Endothelial cell of umbilical vein (primary cell): ENCODE results near the gene MORN5. TPM values are rescaled to one million over a fixed set of nuclear protein-coding genes. Genes with fewer than 3 reads are reported as not detected.

Source experiments
- BruUV-seq: library from RNA; stranded (reverse); fragments of 400-500 nt; replicated peaks from 2 replicates; lab custom pipeline; 2021; lab: Mats Ljungman, UMichigan
- CTCF ChIA-PET: fragments of 300-600, 350-600 bp; sonication (Branson Sonifier 250); formaldehyde crosslinking; loops from one replicate; lab custom pipeline; 2021; ENCODE audit warnings: antibody characterized with exemption, inconsistent platforms; lab: Charles Lee
- POLR2A ChIA-PET: fragments of 300-600, 350-600 bp; sonication (Branson Sonifier 250); formaldehyde crosslinking; loops from one replicate; lab custom pipeline; 2021; ENCODE audit warnings: antibody characterized with exemption, inconsistent platforms; lab: Charles Lee
- DNase-seq: peaks from one replicate; pipeline ENCODE4 v3.0.0-alpha.2; 2011; ENCODE audit warnings: low read depth, low spot score
- FAIRE-seq: peaks from 2 replicates; lab custom pipeline; 2011; peaks lifted over from hg19 to GRCh38; lab: Jason Lieb, UNC
- H2AFZ ChIP-seq: 2 replicates; pipeline ENCODE4 v1.6.0; 2012; ENCODE audit warnings: low read depth, low read length, control low read depth, inconsistent platforms
- H3K27ac ChIP-seq: 2 replicates; pipeline ENCODE4 v1.5.1; 2011; ENCODE audit warnings: low read depth, mild to moderate bottlenecking, control low read depth, low read length, moderate library complexity; ENCODE audit not compliant: insufficient read depth
- H3K27me3 ChIP-seq, 2 experiments: 2 replicates each; pipeline versions ENCODE4 v1.6.0 to v1.6.1; 2011; ENCODE audit warnings: low read length in 2 of 2, mixed read lengths in 1 of 2; ENCODE audit not compliant: control insufficient read depth in 2 of 2, insufficient read depth in 2 of 2
- H3K36me3 ChIP-seq, 2 experiments: 2 replicates in 1 of 2; 3 replicates in 1 of 2; pipeline ENCODE4 v1.5.1; 2011; ENCODE audit warnings: low read length in 2 of 2, mild to moderate bottlenecking in 1 of 2, moderate library complexity in 1 of 2; ENCODE audit not compliant: control insufficient read depth in 2 of 2, insufficient read depth in 2 of 2; ENCODE audit errors: extremely low read depth in 1 of 2
- H3K4me1 ChIP-seq: 3 replicates; pipeline ENCODE4 v1.5.1; 2011; ENCODE audit warnings: mild to moderate bottlenecking, low read length; ENCODE audit not compliant: control insufficient read depth, insufficient read depth; ENCODE audit errors: extremely low read depth
- H3K4me2 ChIP-seq: 2 replicates; pipeline ENCODE4 v1.6.1; 2011; ENCODE audit warnings: low read length, control low read depth, mixed read lengths; ENCODE audit not compliant: insufficient read depth
- H3K4me3 ChIP-seq, 3 experiments: fragments of 200-600 bp in 1 of 3; sonication (generic), shearing (Covaris generic) in 1 of 3; replicated peaks in 1 of 3; 2 replicates each; pipeline ENCODE4 v1.5.1; 2011 to 2016; ENCODE audit warnings: control low read depth in 3 of 3, low read length in 3 of 3, mild to moderate bottlenecking in 2 of 3, inconsistent platforms in 1 of 3, low read depth in 1 of 3, moderate library complexity in 1 of 3; ENCODE audit not compliant: insufficient read depth in 1 of 3
- H3K79me2 ChIP-seq: 2 replicates; pipeline ENCODE4 v1.6.0; 2012; ENCODE audit warnings: low read length, inconsistent platforms; ENCODE audit not compliant: control insufficient read depth, insufficient read depth
- H3K9ac ChIP-seq: replicated peaks from 2 replicates; pipeline ENCODE3; 2011; ENCODE audit warnings: low read length, control low read depth; ENCODE audit not compliant: insufficient read depth; ENCODE audit errors: extremely low read depth
- H3K9me1 ChIP-seq: replicated peaks from 3 replicates; pipeline ENCODE4 v1.6.0; 2011; ENCODE audit warnings: mild to moderate bottlenecking, low read length; ENCODE audit not compliant: control insufficient read depth, insufficient read depth; ENCODE audit errors: extremely low read depth
- H3K9me3 ChIP-seq: replicated peaks from 2 replicates; pipeline ENCODE4 v1.5.1; 2012; ENCODE audit warnings: low read length, inconsistent platforms; ENCODE audit not compliant: control insufficient read depth, insufficient read depth
- H4K20me1 ChIP-seq: replicated peaks from 2 replicates; pipeline ENCODE3; 2011; ENCODE audit warnings: mild to moderate bottlenecking, low read length; ENCODE audit not compliant: control insufficient read depth, insufficient read depth; ENCODE audit errors: extremely low read depth
- CTCF ChIP-seq, 2 donors: IDR thresholded peaks; 1 replicate in 1 of 2; 2 replicates in 1 of 2; pipeline ENCODE4 v1.5.1; 2011; ENCODE audit warnings: low read length in 2 of 2, mild to moderate bottlenecking in 2 of 2, moderate library complexity in 2 of 2, control low read depth in 1 of 2, inconsistent platforms in 1 of 2, low read depth in 1 of 2; ENCODE audit not compliant: insufficient read depth in 1 of 2; ENCODE audit errors: extremely low read depth in 1 of 2
- EZH2 ChIP-seq: IDR thresholded peaks from 2 replicates; pipeline ENCODE4 v1.6.1; 2012; ENCODE audit warnings: borderline replicate concordance, low read depth, mild to moderate bottlenecking, moderate library complexity, low read length, inconsistent platforms; ENCODE audit not compliant: severe bottlenecking
- FOS ChIP-seq: IDR thresholded peaks from 2 replicates; pipeline ENCODE4 v1.6.1; 2011; ENCODE audit warnings: mild to moderate bottlenecking, low read length, moderate library complexity, borderline replicate concordance; ENCODE audit not compliant: insufficient read depth
- GATA2 ChIP-seq: IDR thresholded peaks from 2 replicates; pipeline ENCODE4 v1.7.0; 2011; ENCODE audit warnings: low read depth, mild to moderate bottlenecking, moderate library complexity, mixed read lengths, low read length; ENCODE audit not compliant: insufficient read length, insufficient read depth
- JUN ChIP-seq: IDR thresholded peaks from 2 replicates; pipeline ENCODE4 v1.6.1; 2011; ENCODE audit warnings: borderline replicate concordance, low read depth; ENCODE audit not compliant: insufficient read length, insufficient read depth
- MYC ChIP-seq: IDR thresholded peaks from one replicate; pipeline ENCODE4 v1.6.1; 2011; ENCODE audit warnings: mild to moderate bottlenecking, low read depth, low read length
- POLR2A ChIP-seq: IDR thresholded peaks from 2 replicates; pipeline ENCODE4 v1.6.1; 2012; ENCODE audit warnings: low read depth, mild to moderate bottlenecking, control low read depth, low read length
- POLR2AphosphoS5 ChIP-seq: IDR thresholded peaks from 2 replicates; pipeline ENCODE4 v1.6.1; 2012; ENCODE audit warnings: low read depth, mild to moderate bottlenecking, control low read depth, low read length, moderate library complexity; ENCODE audit not compliant: insufficient read depth
- dilution Hi-C: fragments of 300-500 bp; cut with MboI; formaldehyde crosslinking; loops from one replicate; pipeline ENCODE4 v1.15.0; 2019; ENCODE audit warnings: low sequenced_read_pairs; ENCODE audit not compliant: extremely low pct_ligation_motif_present
- intact Hi-C: fragments of 100-400 bp; cut with micrococcal nuclease; formaldehyde crosslinking; loops from one replicate; pipeline ENCODE4 v1.10.0; 2022
- polyA plus RNA-seq, 4 experiments: library from polyadenylated mRNA; depleted of rRNA in 3 of 4; stranded (reverse) in 3 of 4; unstranded in 1 of 4; fragments of >200 nt; gene quantifications; 2 replicates each; pipeline versions ENCODE4 v1.2.1 to v1.2.3, GENCODE V29; 2011 to 2012; ENCODE audit warnings: missing spikeins in 1 of 4
- total RNA-seq: library from RNA; stranded (reverse); gene quantifications from 2 replicates; pipeline ENCODE4 v1.2.3, GENCODE V29; 2021
- TF ChIP-seq, protein P1 (sequence below): IDR thresholded peaks from 2 replicates; pipeline ENCODE4 v1.6.1; 2011; ENCODE audit not compliant: insufficient read depth, insufficient read length

The MORN5 gene
- total and polyA plus RNA-seq, 2 donors (not counting 3 experiments of a cell fraction or from before 2014, with no cell fraction given) = not detected

- FAIRE-seq = no peak
- no peak overlapping the region for H3K9ac ChIP-seq
- dilution Hi-C loops (loop anchor here (25.0 kb wide), 1 partner anchor 243 kb away; the partner anchor contains the start of gene PTGS1), intact Hi-C loops (no loop called here)
- no peaks in the 10 kb centered on the region for H3K36me3 ChIP-seq
- H4K20me1 ChIP-seq = no peaks in the 10 kb centered on the region
- H3K27ac ChIP-seq = no peak overlapping the region
- no peak for DNase-seq
- H3K4me1 ChIP-seq = no peaks in the 10 kb centered on the region
- ChIA-PET POLR2A (interaction anchor here (0.6 kb wide), 1 partner anchor 135 kb away, joined by 3 read pairs; no protein-coding TSS in a partner anchor), CTCF (interaction anchor here (9.4 to 14.3 kb wide), 2 partner anchors 22 to 230 kb away, joined by 331 to 576 read pairs; no protein-coding TSS in a partner anchor)
- no peak for TF ChIP-seq JUN
- no peak for TF ChIP-seq POLR2A
- no peak for TF ChIP-seq EZH2
- TF ChIP-seq, protein P1, sequence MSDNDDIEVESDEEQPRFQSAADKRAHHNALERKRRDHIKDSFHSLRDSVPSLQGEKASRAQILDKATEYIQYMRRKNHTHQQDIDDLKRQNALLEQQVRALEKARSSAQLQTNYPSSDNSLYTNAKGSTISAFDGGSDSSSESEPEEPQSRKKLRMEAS = no peak
- no peak for TF ChIP-seq POLR2AphosphoS5
- H3K79me2 ChIP-seq = no peaks in the 10 kb centered on the region
- no peak overlapping the region for H3K4me3 ChIP-seq
- H3K4me2 ChIP-seq = no peak overlapping the region
- no TSS peak for BruUV-seq
- no peaks in the 10 kb centered on the region for H3K9me1 ChIP-seq
- peaks cover 0 to 5% of the 10 kb centered on the region in 2 experiments for H3K27me3 ChIP-seq
- H3K9me3 ChIP-seq = no peaks in the 10 kb centered on the region
- no peak overlapping the region for H2AFZ ChIP-seq
Measured at GRCh38 chr9:122119166-122119521, 40.6 kb upstream of the MORN5 start.

- Histone ChIP-seq H3K4me3 (no peak overlapping the region), H3K27ac (no peak overlapping the region), H3K9me3 (no peaks in the 10 kb centered on the region), H3K9ac (no peak overlapping the region), H3K4me1 (no peaks in the 10 kb centered on the region), H3K9me1 (no peaks in the 10 kb centered on the region), H3K27me3 (peaks cover 0 to 5% of the 10 kb centered on the region in 2 experiments), H2AFZ (no peak overlapping the region), H3K36me3 (no peaks in the 10 kb centered on the region), H4K20me1 (no peaks in the 10 kb centered on the region), H3K79me2 (no peaks in the 10 kb centered on the region), H3K4me2 (no peak overlapping the region)
- DNase-seq (no peak), FAIRE-seq (no peak)
- BruUV-seq = no TSS peak
- ChIA-PET POLR2A (no interaction called here), CTCF (interaction anchor here (9.4 to 14.3 kb wide), 2 partner anchors 22 to 230 kb away, joined by 331 to 576 read pairs; no protein-coding TSS in a partner anchor)
- dilution Hi-C loops = loop anchor here (25.0 kb wide), 1 partner anchor 243 kb away; the partner anchor contains the start of gene PTGS1
- TF ChIP-seq EZH2 = no peak
- no peak for TF ChIP-seq GATA2
- no peak for TF ChIP-seq CTCF (IDR thresholded peaks at IDR 0.05; ENCODE audit: extremely low read depth in 1 of 2, insufficient read depth in 1 of 2, low read depth in 1 of 2, low read length in 2 of 2)
- no peak for TF ChIP-seq POLR2AphosphoS5
- TF ChIP-seq, protein P1 = no peak
- no peak for TF ChIP-seq FOS
- TF ChIP-seq MYC = no peak
- intact Hi-C loops = no loop called here
Measured at GRCh38 chr9:122119721-122120120, 40.0 kb upstream of the MORN5 start.
